Subcutaneous abdominal adipose tissue (tissue), 5 donors: ENCODE measurements around the gene FGF2.
"Not testable (repeated sequence)": the region's sequence is repeated elsewhere in the genome, so short reads cannot be mapped to it uniquely, and the experiment has no call there.

Experiments
- H3K27ac ChIP-seq: one replicate; pipeline ENCODE4 v1.7.0; 2013; ENCODE audit warnings: low read depth, mild to moderate bottlenecking, inconsistent platforms, low read length, moderate library complexity
- H3K27me3 ChIP-seq, 5 donors: one replicate each; pipeline ENCODE4 v1.7.0; 2013; ENCODE audit warnings: low read length in 5 of 5, inconsistent platforms in 1 of 5; ENCODE audit not compliant: control insufficient read depth in 5 of 5, insufficient read depth in 4 of 5
- H3K36me3 ChIP-seq, 5 donors: one replicate each; pipeline ENCODE4 v1.7.0; 2013; ENCODE audit warnings: low read length in 5 of 5; ENCODE audit not compliant: control insufficient read depth in 5 of 5, insufficient read depth in 5 of 5
- H3K4me1 ChIP-seq, 5 donors: one replicate each; pipeline ENCODE4 v1.7.0; 2013; ENCODE audit warnings: low read length in 5 of 5, mild to moderate bottlenecking in 3 of 5, moderate library complexity in 1 of 5; ENCODE audit not compliant: control insufficient read depth in 5 of 5, insufficient read depth in 5 of 5
- H3K4me3 ChIP-seq, 5 donors: one replicate each; pipeline ENCODE4 v1.7.0; 2013; ENCODE audit warnings: low read length in 5 of 5, low read depth in 1 of 5
- H3K9ac ChIP-seq, 5 donors: one replicate each; pipeline ENCODE4 v1.7.0; 2013; ENCODE audit warnings: low read length in 5 of 5, mild to moderate bottlenecking in 4 of 5, moderate library complexity in 3 of 5
- H3K9me3 ChIP-seq, 5 donors: one replicate each; pipeline ENCODE4 v1.7.0; 2013; ENCODE audit warnings: low read length in 5 of 5; ENCODE audit not compliant: control insufficient read depth in 5 of 5
- donor health status: healthy.
- donor health status: healthy.
- donor health status: healthy.
- donor health status: healthy.
- donor health status: healthy.

The FGF2 gene

GRCh38 chr4:122842392-122842791, 15.8 kb downstream of the FGF2 start:
- no peaks in the 10 kb centered on the region for H3K27me3 ChIP-seq
- no peak overlapping the region for H3K4me3 ChIP-seq
- no peaks in the 10 kb centered on the region for H3K9me3 ChIP-seq
- peaks cover 0 to 8% (median 6%) of the 10 kb centered on the region in 5 donors for H3K36me3 ChIP-seq
- peak overlapping the region; percentile 51 for H3K27ac ChIP-seq
- H3K9ac ChIP-seq: no peak overlapping the region
- peaks cover 0 to 30% (median 10%) of the 10 kb centered on the region in 5 donors for H3K4me1 ChIP-seq

GRCh38 chr4:122842984-122843531, 16.4 kb downstream of the FGF2 start:
- H3K27ac ChIP-seq: peak overlapping the region; percentile 51
- no peak overlapping the region for H3K4me3 ChIP-seq
- no peaks in the 10 kb centered on the region for H3K27me3 ChIP-seq
- peaks cover 0 to 8% (median 6%) of the 10 kb centered on the region in 5 donors for H3K36me3 ChIP-seq
- H3K9ac ChIP-seq: no peak overlapping the region
- no peaks in the 10 kb centered on the region for H3K9me3 ChIP-seq
- H3K4me1 ChIP-seq: peaks cover 0 to 25% (median 10%) of the 10 kb centered on the region in 5 donors

GRCh38 chr4:122844391-122844790, 17.8 kb downstream of the FGF2 start:
- H3K4me3 ChIP-seq, H3K9me3 ChIP-seq, H3K36me3 ChIP-seq, H3K9ac ChIP-seq, H3K27me3 ChIP-seq, H3K27ac ChIP-seq: not testable (repeated sequence)
- H3K4me1 ChIP-seq: peaks cover 0 to 25% (median 10%) of the 10 kb centered on the region in 5 donors

- Histone ChIP-seq H3K9me3 (no peaks in the 10 kb centered on the region), H3K4me1 (peaks cover 0 to 25% (median 10%) of the 10 kb centered on the region in 5 donors), H3K27me3 (no peaks in the 10 kb centered on the region), H3K9ac (no peak overlapping the region), H3K27ac (peak overlapping the region; percentile 66), H3K36me3 (peaks cover 0 to 7% (median 0%) of the 10 kb centered on the region in 5 donors), H3K4me3 (no peak overlapping the region)
Measured at GRCh38 chr4:122845066-122845465, 18.4 kb downstream of the FGF2 start.

GRCh38 chr4:122845760-122846159, 19.1 kb downstream of the FGF2 start:
- Histone ChIP-seq H3K27me3 (no peaks in the 10 kb centered on the region), H3K27ac (peak overlapping the region; percentile 66), H3K4me3 (no peak overlapping the region), H3K4me1 (peaks cover 0 to 25% (median 6%) of the 10 kb centered on the region in 5 donors), H3K9me3 (no peaks in the 10 kb centered on the region), H3K9ac (no peak overlapping the region), H3K36me3 (peaks cover 0 to 6% (median 0%) of the 10 kb centered on the region in 5 donors)

- H3K9ac ChIP-seq: no peak overlapping the region
- H3K36me3 ChIP-seq: no peaks in the 10 kb centered on the region
- H3K4me3 ChIP-seq: no peak overlapping the region
- no peaks in the 10 kb centered on the region for H3K9me3 ChIP-seq
- peaks cover 0 to 30% (median 13%) of the 10 kb centered on the region in 5 donors for H3K4me1 ChIP-seq
- peak overlapping the region; percentile 3 for H3K27ac ChIP-seq
- no peaks in the 10 kb centered on the region for H3K27me3 ChIP-seq
Measured at GRCh38 chr4:122847931-122848330, 21.3 kb downstream of the FGF2 start.

GRCh38 chr4:122849789-122850188, 23.2 kb downstream of the FGF2 start:
- H3K36me3 ChIP-seq, H3K9ac ChIP-seq, H3K9me3 ChIP-seq, H3K27ac ChIP-seq, H3K27me3 ChIP-seq, H3K4me3 ChIP-seq: not testable (repeated sequence)
- H3K4me1 ChIP-seq: peaks cover 0 to 41% (median 21%) of the 10 kb centered on the region in 5 donors

GRCh38 chr4:122851568-122851967, 24.9 kb downstream of the FGF2 start:
- Histone ChIP-seq H3K36me3 (no peaks in the 10 kb centered on the region), H3K27me3 (no peaks in the 10 kb centered on the region), H3K4me3 (no peak overlapping the region), H3K27ac (peak overlapping the region; percentile 28), H3K9me3 (no peaks in the 10 kb centered on the region), H3K4me1 (peaks cover 3 to 42% (median 29%) of the 10 kb centered on the region in 5 donors), H3K9ac (no peak overlapping the region)

GRCh38 chr4:122854447-122855352, 28.1 kb downstream of the FGF2 start:
- H3K27me3 ChIP-seq: no peaks in the 10 kb centered on the region
- peaks cover 3 to 56% (median 29%) of the 10 kb centered on the region in 5 donors for H3K4me1 ChIP-seq
- no peaks in the 10 kb centered on the region for H3K9me3 ChIP-seq
- no peaks in the 10 kb centered on the region for H3K36me3 ChIP-seq
- peak overlapping the region; percentile 83 for H3K27ac ChIP-seq
- H3K9ac ChIP-seq: peak overlapping the region in 2 of 5 donors; percentile 52 to 57
- peak overlapping the region in 4 of 5 donors; percentile 8 to 42 (median 24) for H3K4me3 ChIP-seq

GRCh38 chr4:122855353-122855890, 28.8 kb downstream of the FGF2 start:
- no peaks in the 10 kb centered on the region for H3K9me3 ChIP-seq
- H3K9ac ChIP-seq: peak overlapping the region in 2 of 5 donors; percentile 52 to 57
- H3K4me1 ChIP-seq: peaks cover 3 to 56% (median 29%) of the 10 kb centered on the region in 5 donors
- H3K27me3 ChIP-seq: no peaks in the 10 kb centered on the region
- no peaks in the 10 kb centered on the region for H3K36me3 ChIP-seq
- peak overlapping the region; percentile 83 for H3K27ac ChIP-seq
- peak overlapping the region in 1 of 5 donors; percentile 12 for H3K4me3 ChIP-seq
